A549 (cell line): Measurements from ENCODE around the gene TBL1XR1. TPM values are rescaled to one million over a fixed set of nuclear protein-coding genes. Genes with fewer than 3 reads are reported as not detected.

Experiments used
- ATAC-seq, 2 experiments: fragments of 200-7000 bp in 1 of 2; fragments of >200 bp in 1 of 2; cut with Nextera tagmentation in 1 of 2; cut with Tn5 transposase in 1 of 2; 3 replicates each; pipeline versions ENCODE4 v1.8.0 to v1.9.1; 2018 to 2020; ENCODE audit warnings: mild to moderate bottlenecking in 1 of 2, moderate library complexity in 1 of 2
- CTCF ChIA-PET: fragments of 300-600 bp; sonication (Branson Sonifier 250); formaldehyde crosslinking; extraction: SDS; loops from one replicate; lab custom pipeline; 2021; ENCODE audit warnings: antibody characterized with exemption, inconsistent platforms; lab: Yijun Ruan, JAX
- POLR2A ChIA-PET: fragments of 350-600 bp; formaldehyde crosslinking; extraction: SDS; loops from one replicate; lab custom pipeline; 2021; ENCODE audit warnings: antibody characterized with exemption, inconsistent platforms; lab: Yijun Ruan, JAX
- DNase-seq, 2 experiments: peaks; one replicate each; pipeline versions ENCODE4 v3.0.0 to v3.0.0-alpha.2; 2011 to 2016; ENCODE audit warnings: low read depth in 1 of 2, low spot score in 1 of 2
- FAIRE-seq: peaks from 2 replicates; lab custom pipeline; 2011; peaks lifted over from hg19 to GRCh38; lab: Jason Lieb, UNC
- H3K27ac ChIP-seq, 2 experiments: fragments of >200 bp; sonication (Bioruptor Twin); formaldehyde crosslinking; 3 replicates each; pipeline ENCODE4 v1.5.1; 2016 to 2017
- H3K4me1 ChIP-seq: fragments of >200 bp; sonication (Bioruptor Twin); formaldehyde crosslinking; 3 replicates; pipeline ENCODE4 v1.6.1; 2016
- H3K4me2 ChIP-seq: fragments of >200 bp; sonication (Bioruptor Twin); formaldehyde crosslinking; 3 replicates; pipeline ENCODE4 v1.6.1; 2016
- H3K4me3 ChIP-seq: fragments of >200 bp; sonication (Bioruptor Twin); formaldehyde crosslinking; 3 replicates; pipeline ENCODE4 v1.5.1; 2016
- H3K9me3 ChIP-seq: fragments of >200 bp; sonication (Bioruptor Twin); formaldehyde crosslinking; 3 replicates; pipeline ENCODE4 v1.6.1; 2016
- ATOH8 ChIP-seq: fragments of 250-450 bp; sonication (Bioruptor Pico); IDR thresholded peaks from 2 replicates; pipeline ENCODE4 v1.5.0; 2020; ENCODE audit warnings: low read depth, mild to moderate bottlenecking, moderate library complexity
- E2F6 ChIP-seq: IDR thresholded peaks from 2 replicates; pipeline ENCODE4 v1.6.1; 2012; ENCODE audit warnings: low read depth, borderline replicate concordance
- EHMT2 ChIP-seq: fragments of 200-600 bp; sonication (generic); IDR thresholded peaks from 2 replicates; pipeline ENCODE4 v1.6.1; 2016; ENCODE audit warnings: antibody characterized with exemption, low read depth, mild to moderate bottlenecking, moderate library complexity
- ELK1 ChIP-seq: fragments of 150-350 bp; IDR thresholded peaks from 2 replicates; pipeline ENCODE4 v1.6.1; 2014; ENCODE audit warnings: low read depth, mild to moderate bottlenecking, low read length
- FOSL2 ChIP-seq, 2 experiments: fragments of 450-650 bp in 1 of 2; fragments of >200 bp in 1 of 2; sonication (Bioruptor Twin) in 1 of 2; formaldehyde crosslinking; IDR thresholded peaks; 2 replicates each; pipeline versions ENCODE4 v1.5.0 to v1.6.1; 2016 to 2020; ENCODE audit warnings: mild to moderate bottlenecking in 1 of 2, moderate library complexity in 1 of 2
- GATA3 ChIP-seq: IDR thresholded peaks from 2 replicates; pipeline ENCODE4 v1.6.1; 2012; ENCODE audit warnings: borderline replicate concordance
- HMGXB4 ChIP-seq: fragments of 250-450 bp; sonication (Bioruptor Pico); IDR thresholded peaks from 2 replicates; pipeline ENCODE4 v1.5.0; 2021; ENCODE audit warnings: mild to moderate bottlenecking, moderate library complexity, borderline replicate concordance
- HOXA7 ChIP-seq: fragments of 250-450 bp; sonication (Bioruptor Pico); IDR thresholded peaks from 2 replicates; pipeline ENCODE4 v1.5.0; 2020; ENCODE audit warnings: mild to moderate bottlenecking, moderate library complexity
- JUN ChIP-seq, 2 experiments: fragments of >200 bp; sonication (Bioruptor Twin); formaldehyde crosslinking; IDR thresholded peaks; 2 replicates in 1 of 2; 3 replicates in 1 of 2; pipeline ENCODE4 v1.6.1; 2016 to 2017
- JUNB ChIP-seq: fragments of >200 bp; sonication (Bioruptor Twin); formaldehyde crosslinking; IDR thresholded peaks from 2 replicates; pipeline ENCODE4 v1.6.1; 2016
- KDM5A ChIP-seq: fragments of 200-600 bp; sonication (generic); IDR thresholded peaks from 2 replicates; pipeline ENCODE4 v1.6.1; 2016; ENCODE audit warnings: antibody characterized with exemption, mild to moderate bottlenecking
- MAX ChIP-seq: IDR thresholded peaks from 2 replicates; pipeline ENCODE4 v1.6.1; 2012
- MAZ ChIP-seq: fragments of 150-350 bp; IDR thresholded peaks from 2 replicates; pipeline ENCODE4 v1.6.1; 2014; ENCODE audit warnings: antibody characterized with exemption, low read depth, low read length, borderline replicate concordance
- NPAS2 ChIP-seq: fragments of 250-450 bp; sonication (Bioruptor Pico); IDR thresholded peaks from 2 replicates; pipeline ENCODE4 v1.8.0; 2022; ENCODE audit warnings: mild to moderate bottlenecking, moderate library complexity, borderline replicate concordance
- PBX3 ChIP-seq: IDR thresholded peaks from 2 replicates; pipeline ENCODE4 v1.6.1; 2012
- POLR2A ChIP-seq: IDR thresholded peaks from 2 replicates; pipeline ENCODE4 v1.6.1; 2012; ENCODE audit warnings: mild to moderate bottlenecking, low read length
- POLR2AphosphoS2 ChIP-seq: conservative IDR thresholded peaks from 2 replicates; pipeline ENCODE4 v1.6.1; 2012; ENCODE audit warnings: low read length, improper control_type of control experiment, inconsistent platforms
- RFX5 ChIP-seq: fragments of 450-650 bp; IDR thresholded peaks from 2 replicates; pipeline ENCODE4 v1.7.1; 2014; ENCODE audit warnings: antibody characterized with exemption, mild to moderate bottlenecking, moderate library complexity
- SREBF2 ChIP-seq: fragments of 450-650 bp; IDR thresholded peaks from 2 replicates; pipeline ENCODE4 v1.6.1; 2014; ENCODE audit warnings: mild to moderate bottlenecking, moderate library complexity
- USF2 ChIP-seq: fragments of 450-650 bp; IDR thresholded peaks from 2 replicates; pipeline ENCODE4 v1.6.1; 2014; ENCODE audit warnings: antibody characterized with exemption
- ZNF302 ChIP-seq: fragments of 250-450 bp; sonication (Bioruptor Pico); IDR thresholded peaks from 2 replicates; pipeline ENCODE4 v1.9.0; 2021; ENCODE audit warnings: inconsistent platforms, mild to moderate bottlenecking, moderate library complexity
- ZSCAN20 ChIP-seq: fragments of 250-450 bp; sonication (Bioruptor Pico); IDR thresholded peaks from 2 replicates; pipeline ENCODE4 v1.8.0; 2022; ENCODE audit warnings: mild to moderate bottlenecking, moderate library complexity
- WGBS: methylation state at CpG from one replicate; pipeline ENCODE4 v1.1.6; 2017; ENCODE audit errors: missing lambda C conversion rate; 5-methylcytosine and 5-hydroxymethylcytosine counted together
- polyA plus RNA-seq, 4 experiments: library from polyadenylated mRNA; depleted of rRNA in 3 of 4; stranded (reverse); fragments of >200 nt; fragmentation: RNase III in 1 of 4; extraction: RNeasy Plus Mini Kit Qiagen cat#74134 plus additional on column Dnase treatment in 1 of 4; gene quantifications; 2 replicates in 3 of 4; 3 replicates in 1 of 4; pipeline ENCODE4 v1.2.3, GENCODE V29; 2011 to 2017

The TBL1XR1 gene
- polyA plus RNA-seq, 2 of the 4 experiments (the other 2 are of a cell fraction), result 41.4 to 106 TPM

GRCh38 chr3:177177749-177178221 lies 19.5 kb downstream of the TBL1XR1 start:
- TF ChIP-seq HMGXB4 (CRISPR knock-in tag), result no peak
- no peak for TF ChIP-seq ZNF302
- TF ChIP-seq E2F6, result no peak
- no peak for TF ChIP-seq JUN (IDR thresholded peaks at IDR 0.05)
- no peak for TF ChIP-seq ATOH8 (CRISPR knock-in tag)
- TF ChIP-seq PBX3, result no peak
- ATAC-seq (no peak), DNase-seq (no peak), FAIRE-seq (no peak)
- Histone ChIP-seq H3K4me2 (no peak overlapping the region), H3K9me3 (no peaks in the 10 kb centered on the region), H3K27ac (no peak overlapping the region), H3K4me1 (peaks cover 12% of the 10 kb centered on the region), H3K4me3 (no peak overlapping the region)
- CTCF ChIA-PET, result no interaction called here
- POLR2A ChIA-PET, result no interaction called here
- WGBS, result 78% methylated on average over 8 of the region's 8 CpGs

- H3K9me3 ChIP-seq, result no peaks in the 10 kb centered on the region
- DNase-seq, result no peak
- H3K27ac ChIP-seq, result no peak overlapping the region
- ChIA-PET POLR2A (no interaction called here), CTCF (no interaction called here)
- 83% methylated on average over 5 of the region's 5 CpGs for WGBS
- H3K4me1 ChIP-seq, result peaks cover 6% of the 10 kb centered on the region
- no peak overlapping the region for H3K4me3 ChIP-seq
- no peak overlapping the region for H3K4me2 ChIP-seq
- FAIRE-seq, result no peak
- no peak for ATAC-seq
- no peak for TF ChIP-seq ZSCAN20 (CRISPR knock-in tag)
- TF ChIP-seq NPAS2 (CRISPR knock-in tag), result no peak
- TF ChIP-seq POLR2A, result no peak
- TF ChIP-seq SREBF2, result no peak
- TF ChIP-seq USF2, result no peak
- TF ChIP-seq KDM5A, result no peak
- TF ChIP-seq FOSL2 (IDR thresholded peaks at IDR 0.05), result no peak
- no peak for TF ChIP-seq FOSL2 (CRISPR knock-in tag; IDR thresholded peaks at IDR 0.05)
- no peak for TF ChIP-seq POLR2AphosphoS2
Observed at GRCh38 chr3:177174607-177175170, 22.6 kb downstream of the TBL1XR1 start.

- CTCF ChIA-PET, result interaction anchor here (0.6 to 0.7 kb wide), 2 partner anchors 10 to 191 kb away, joined by 3 read pairs; no protein-coding TSS in a partner anchor
Observed at GRCh38 chr3:177169936-177170722, 27.2 kb downstream of the TBL1XR1 start.

More at GRCh38 chr3:177169936-177170722, 27.2 kb downstream of the TBL1XR1 start:
- TF ChIP-seq GATA3 (no peak), HOXA7 (CRISPR knock-in tag) (no peak), MAX (no peak), MAZ (no peak), JUNB (no peak), RFX5 (no peak), POLR2A (no peak), EHMT2 (no peak), ATOH8 (CRISPR knock-in tag) (no peak), ELK1 (no peak)
- WGBS, result 96% methylated on average over 4 of the region's 4 CpGs
- H3K27ac ChIP-seq, result no peak overlapping the region
- no peaks in the 10 kb centered on the region for H3K4me1 ChIP-seq
- H3K9me3 ChIP-seq, result no peaks in the 10 kb centered on the region
- no peak for DNase-seq
- FAIRE-seq, result no peak
- POLR2A ChIA-PET, result no interaction called here
- no peak for ATAC-seq
- H3K4me2 ChIP-seq, result no peak overlapping the region
- H3K4me3 ChIP-seq, result no peak overlapping the region
